Skin epidermis (tissue), 12 donors: ENCODE data around the gene PYGB.

Source experiments
- H3K27ac ChIP-seq, 21 experiments: fragments of 200-600 bp; sonication (generic) in 11 of 21; one replicate each; pipeline ENCODE4 v1.5.0; 2020; ENCODE audit warnings: mild to moderate bottlenecking in 3 of 21, inconsistent platforms in 2 of 21, moderate library complexity in 2 of 21
- H3K4me3 ChIP-seq, 7 experiments: fragments of 200-600 bp; sonication (generic) in 2 of 7; one replicate each; pipeline ENCODE4 v1.5.0; 2020; ENCODE audit warnings: inconsistent platforms in 2 of 7, mild to moderate bottlenecking in 2 of 7, moderate library complexity in 1 of 7

Gene PYGB

DNA sequence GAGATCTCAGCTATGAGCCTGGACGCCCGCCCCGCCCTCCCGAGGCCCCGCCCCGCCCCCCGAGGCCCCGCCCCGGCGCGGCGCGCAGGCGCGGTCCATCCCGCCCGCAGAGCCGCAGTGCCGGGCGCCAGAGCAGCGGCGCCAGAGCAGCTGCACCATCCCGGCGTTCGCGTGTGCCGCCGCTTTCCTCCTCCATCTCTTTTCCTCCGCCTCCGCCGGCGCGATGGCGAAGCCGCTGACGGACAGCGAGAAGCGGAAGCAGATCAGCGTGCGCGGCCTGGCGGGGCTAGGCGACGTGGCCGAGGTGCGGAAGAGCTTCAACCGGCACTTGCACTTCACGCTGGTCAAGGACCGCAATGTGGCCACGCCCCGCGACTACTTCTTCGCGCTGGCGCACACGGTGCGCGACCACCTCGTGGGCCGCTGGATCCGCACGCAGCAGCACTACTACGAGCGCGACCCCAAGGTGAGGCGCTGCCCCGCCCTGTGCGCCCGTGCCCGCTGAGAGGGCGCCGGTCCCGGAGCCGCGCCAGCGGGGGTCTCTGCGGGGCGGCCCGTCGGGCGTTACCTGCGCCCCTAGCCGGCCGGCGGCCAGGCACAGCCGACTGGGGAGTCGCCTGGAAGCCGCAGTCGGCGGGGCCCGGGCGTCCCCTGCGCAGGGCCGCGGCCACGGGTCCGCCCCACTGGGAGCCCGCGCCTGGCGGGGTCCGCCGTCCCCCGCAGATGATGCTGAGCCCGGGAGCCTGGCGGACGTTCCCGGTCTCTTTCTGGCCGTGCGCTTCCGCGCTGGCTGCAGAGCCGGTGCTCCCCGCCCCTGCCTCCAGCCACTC, at the start of gene PYGB:
Gene PYGB (plus strand): TSS at position 130 of the 830 bp plus-strand sequence. CDS start 94 bp downstream, at position 224.
- H3K27ac ChIP-seq, result peak within 1 kb of the TSS; percentile 72 to 94 (median 86)
- H3K4me3 ChIP-seq, result peak within 1 kb of the TSS; percentile 64 to 96 (median 93)

DNA sequence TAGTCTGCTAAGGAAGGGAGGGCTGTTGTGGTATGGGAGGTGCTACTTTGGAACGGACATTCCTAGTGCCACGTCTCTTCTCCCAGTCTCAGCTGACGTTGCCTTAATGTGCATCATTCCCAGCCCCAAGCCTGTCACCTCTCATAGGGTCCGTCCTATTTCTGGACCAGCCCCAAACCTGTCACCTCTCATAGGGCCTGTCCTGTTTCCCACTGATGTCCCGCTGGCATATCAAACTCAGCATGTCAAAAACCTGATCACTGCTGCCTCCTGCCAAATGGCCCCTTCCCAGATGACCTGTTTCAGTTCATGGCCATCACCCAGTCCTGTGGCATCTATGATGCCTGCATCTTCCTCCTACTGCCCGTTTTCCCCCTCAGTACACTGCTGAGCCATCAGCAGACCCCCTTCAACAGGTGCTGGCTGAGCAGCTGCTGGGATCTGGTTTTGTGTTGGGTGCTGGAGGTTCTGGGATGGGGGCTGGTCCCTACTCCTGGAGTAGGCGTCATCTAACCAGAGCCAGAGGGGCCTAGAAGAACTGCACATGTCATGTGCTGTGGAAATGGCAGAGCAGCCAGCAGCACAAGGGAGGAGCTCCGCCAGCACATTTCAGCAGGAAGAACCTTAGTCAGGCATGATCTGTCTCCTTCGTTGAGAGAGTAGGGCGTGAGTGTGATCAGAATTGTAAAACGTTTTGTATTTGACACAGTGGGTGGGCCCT, 49.1 kb upstream of the PYGB start:
- H3K4me3 ChIP-seq, result no peak overlapping the region
- peak overlapping the region in 2 of 21 experiments; percentile 4 to 9 for H3K27ac ChIP-seq

DNA sequence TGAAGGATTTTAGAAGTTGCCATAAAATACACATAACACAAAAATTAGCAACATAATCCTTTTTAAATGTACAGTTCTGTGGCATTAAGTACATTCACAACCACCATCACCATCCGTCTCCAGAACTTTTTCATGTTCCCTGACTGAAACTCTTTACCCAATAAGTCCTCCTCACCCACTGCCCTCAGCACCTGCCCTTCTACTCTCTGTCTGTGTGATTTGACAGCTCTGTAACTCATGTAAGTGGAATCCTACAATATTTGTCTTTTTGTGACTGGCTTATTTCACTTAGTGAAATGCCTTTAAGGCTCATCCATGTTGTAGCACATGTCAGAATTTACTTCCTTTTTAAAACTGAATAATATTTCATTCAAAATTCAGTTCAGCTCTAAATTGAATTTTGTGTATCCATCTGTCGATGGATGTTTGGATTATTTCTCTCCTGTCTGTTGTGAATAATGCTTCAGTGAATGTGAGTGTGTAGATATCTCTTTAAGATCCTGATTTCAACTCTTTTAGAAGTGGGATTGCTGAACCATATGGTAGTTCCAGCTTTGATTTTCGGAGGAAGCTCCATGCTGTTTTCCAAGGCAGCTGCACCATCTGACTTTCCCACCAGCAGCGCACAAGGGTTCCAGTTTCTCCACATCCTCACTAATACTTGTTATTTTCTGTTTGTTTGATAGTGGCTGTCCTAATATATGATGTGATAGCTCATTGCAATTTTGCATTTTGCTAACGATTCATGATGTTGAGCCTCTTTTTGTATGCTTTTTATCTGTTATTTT, 48.2 kb upstream of the PYGB start:
- Histone ChIP-seq H3K27ac (peak overlapping the region in 2 of 21 experiments; percentile 4 to 9), H3K4me3 (no peak overlapping the region)

DNA sequence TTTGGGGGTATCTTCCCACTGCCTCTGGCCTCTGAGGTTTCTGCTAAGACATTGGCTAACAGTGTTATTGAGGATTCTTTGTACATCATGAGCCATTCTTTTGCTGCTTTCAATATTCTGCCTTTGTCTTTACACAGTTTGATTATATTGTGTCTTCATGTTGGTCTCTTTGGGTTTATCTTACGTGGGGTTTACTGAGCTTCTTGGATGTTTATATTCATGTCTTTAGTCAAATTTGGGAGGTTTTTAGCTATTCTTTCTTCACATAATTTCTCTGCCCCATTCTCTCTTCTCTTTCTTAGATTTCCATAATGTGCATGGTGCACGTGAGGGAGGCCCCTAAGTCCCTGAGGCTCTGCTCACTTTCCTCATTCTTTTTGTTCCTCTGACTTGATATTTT, 44.8 kb upstream of the PYGB start:
- Histone ChIP-seq H3K4me3 (no peak overlapping the region), H3K27ac (peak overlapping the region in 1 of 21 experiments; percentile 3)

DNA sequence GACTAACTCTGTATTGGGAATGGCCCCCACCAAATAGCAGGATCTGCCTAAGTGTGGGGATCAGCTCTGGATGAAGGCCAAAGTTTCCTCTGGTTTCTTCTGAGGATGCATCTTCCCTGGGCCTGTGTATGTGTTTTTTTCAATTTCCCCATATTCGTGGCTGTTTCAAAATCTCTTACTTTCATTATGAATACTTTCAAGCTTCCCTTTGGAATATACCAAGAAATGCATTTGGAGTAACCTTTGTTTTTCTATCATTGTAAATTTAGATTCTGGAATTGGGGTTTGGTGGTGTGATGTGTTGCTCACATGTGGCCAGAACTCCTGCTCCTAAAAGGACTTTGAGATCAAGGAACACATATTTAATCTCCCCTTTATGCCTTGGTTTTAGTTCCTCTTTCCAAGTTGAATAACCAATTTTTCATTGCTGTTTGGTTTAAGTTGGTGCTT, 44.0 kb upstream of the PYGB start:
- no peak overlapping the region for H3K4me3 ChIP-seq
- H3K27ac ChIP-seq, result peak overlapping the region in 2 of 21 experiments; percentile 54 to 63

DNA sequence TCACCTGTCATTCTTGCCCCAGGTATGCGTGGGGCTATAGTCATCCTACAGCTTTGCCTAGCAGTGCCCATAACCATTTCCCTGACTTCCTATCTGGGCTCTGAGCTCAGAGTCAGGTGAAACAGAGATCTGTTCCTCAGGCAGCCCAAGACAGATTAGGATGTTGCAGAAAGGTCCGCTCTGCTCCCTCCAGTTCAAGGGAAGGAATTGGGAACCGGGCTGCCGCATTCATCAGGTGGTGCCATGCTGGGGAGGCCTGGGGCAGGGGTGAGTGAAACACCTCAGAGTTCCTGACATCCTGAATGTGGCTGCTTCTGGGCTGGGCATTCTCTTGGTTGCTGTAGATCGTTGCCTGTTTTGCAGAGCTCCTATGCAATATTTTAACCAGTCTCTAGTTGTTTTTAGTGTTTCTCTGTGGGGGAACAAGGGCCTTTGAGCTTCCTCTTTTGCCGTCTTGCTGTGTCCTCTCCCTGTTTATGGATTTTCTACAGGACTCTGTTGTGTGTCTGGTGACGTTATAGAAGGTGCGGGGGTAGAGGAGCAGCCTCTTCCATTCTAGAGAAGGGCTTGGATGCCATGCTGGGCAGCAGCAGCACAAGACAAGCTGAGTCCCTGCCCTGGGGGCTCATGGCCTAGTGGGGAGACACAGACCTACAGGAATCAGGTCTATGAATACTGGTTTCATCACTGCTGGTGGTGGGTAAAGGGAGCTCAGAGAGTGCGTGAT, 43.2 kb upstream of the PYGB start:
- peak overlapping the region in 11 of 21 experiments; percentile 12 to 79 (median 43) for H3K27ac ChIP-seq
- H3K4me3 ChIP-seq, result no peak overlapping the region

DNA sequence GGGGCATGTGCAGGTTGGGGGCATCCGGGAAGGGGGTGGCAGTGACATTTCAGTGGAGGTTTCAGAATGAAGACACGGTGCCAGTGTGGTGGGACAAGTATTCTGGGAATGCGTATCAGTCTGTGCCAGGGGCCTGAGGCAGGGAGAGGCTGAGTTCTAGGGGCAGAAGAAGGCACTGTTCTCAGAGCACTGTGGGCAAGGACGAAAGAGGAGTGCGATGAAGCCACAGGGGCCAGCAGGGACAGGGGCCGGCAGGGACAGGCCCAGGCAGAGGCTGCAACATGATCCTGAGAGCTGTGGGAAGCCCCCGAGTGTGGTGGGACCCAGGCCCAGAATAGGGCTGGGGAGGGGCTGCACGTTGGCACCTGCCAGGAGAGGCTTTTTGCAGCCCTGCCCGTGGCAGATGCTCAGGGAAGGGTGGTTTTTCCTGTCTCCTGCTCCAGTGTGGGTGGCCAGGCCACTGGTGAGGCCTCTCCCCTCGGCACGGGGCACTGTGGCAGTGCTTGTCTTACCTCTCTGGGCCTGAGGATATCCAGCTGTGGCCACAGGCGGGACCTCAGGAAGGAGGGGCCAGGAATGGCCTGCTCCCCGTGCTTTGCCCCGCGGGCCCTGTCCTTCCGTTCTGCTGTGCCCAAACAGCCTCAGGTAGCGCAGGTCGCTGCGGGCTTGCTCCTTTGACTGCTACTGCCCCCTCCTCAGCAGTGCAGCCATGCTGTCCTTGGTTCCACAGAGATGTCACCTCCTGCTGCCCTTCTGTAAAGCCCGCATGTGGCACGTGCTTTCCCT, 42.4 kb upstream of the PYGB start:
- Histone ChIP-seq H3K4me3 (no peak overlapping the region), H3K27ac (peak overlapping the region in 9 of 21 experiments; percentile 13 to 79 (median 40))

DNA sequence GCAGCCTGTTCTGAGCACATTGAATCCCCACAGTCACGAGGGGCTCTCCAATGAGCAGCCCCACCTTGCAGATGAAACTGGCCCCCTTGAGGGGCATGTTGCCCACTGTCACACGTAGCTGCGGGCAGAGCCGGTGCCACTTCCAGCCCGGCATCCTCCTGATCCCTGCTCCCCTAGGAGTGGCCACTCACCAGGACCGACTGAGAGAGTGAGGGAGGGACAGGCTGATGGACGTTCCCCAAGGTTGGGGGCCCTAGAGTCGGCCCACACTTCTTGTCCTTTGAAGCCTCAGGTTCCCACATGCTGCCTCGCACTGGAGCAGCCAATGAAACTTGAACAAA, 41.9 kb upstream of the PYGB start:
- peak overlapping the region in 3 of 21 experiments; percentile 17 to 79 (median 40) for H3K27ac ChIP-seq
- no peak overlapping the region for H3K4me3 ChIP-seq

DNA sequence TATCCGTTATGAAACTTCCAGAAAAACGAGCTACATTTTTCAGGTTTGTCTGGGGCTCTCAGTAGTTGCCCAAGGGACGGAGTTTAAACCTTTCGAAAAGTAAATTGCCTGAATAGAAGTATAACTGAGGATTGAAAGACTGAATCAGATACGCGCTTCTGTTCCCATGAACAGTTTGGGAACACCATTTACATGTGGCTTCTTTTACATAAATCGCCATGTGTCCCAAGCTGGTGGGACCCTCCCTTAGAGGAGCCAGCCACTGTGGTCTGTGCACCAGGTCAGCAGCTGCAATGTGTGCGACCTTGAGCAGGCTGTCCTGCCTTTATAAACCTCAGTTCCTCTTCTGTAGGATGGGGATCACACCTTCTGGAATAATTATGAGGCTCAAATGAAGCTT, 41.3 kb upstream of the PYGB start:
- Histone ChIP-seq H3K27ac (peak overlapping the region in 1 of 21 experiments; percentile 59), H3K4me3 (no peak overlapping the region)

DNA sequence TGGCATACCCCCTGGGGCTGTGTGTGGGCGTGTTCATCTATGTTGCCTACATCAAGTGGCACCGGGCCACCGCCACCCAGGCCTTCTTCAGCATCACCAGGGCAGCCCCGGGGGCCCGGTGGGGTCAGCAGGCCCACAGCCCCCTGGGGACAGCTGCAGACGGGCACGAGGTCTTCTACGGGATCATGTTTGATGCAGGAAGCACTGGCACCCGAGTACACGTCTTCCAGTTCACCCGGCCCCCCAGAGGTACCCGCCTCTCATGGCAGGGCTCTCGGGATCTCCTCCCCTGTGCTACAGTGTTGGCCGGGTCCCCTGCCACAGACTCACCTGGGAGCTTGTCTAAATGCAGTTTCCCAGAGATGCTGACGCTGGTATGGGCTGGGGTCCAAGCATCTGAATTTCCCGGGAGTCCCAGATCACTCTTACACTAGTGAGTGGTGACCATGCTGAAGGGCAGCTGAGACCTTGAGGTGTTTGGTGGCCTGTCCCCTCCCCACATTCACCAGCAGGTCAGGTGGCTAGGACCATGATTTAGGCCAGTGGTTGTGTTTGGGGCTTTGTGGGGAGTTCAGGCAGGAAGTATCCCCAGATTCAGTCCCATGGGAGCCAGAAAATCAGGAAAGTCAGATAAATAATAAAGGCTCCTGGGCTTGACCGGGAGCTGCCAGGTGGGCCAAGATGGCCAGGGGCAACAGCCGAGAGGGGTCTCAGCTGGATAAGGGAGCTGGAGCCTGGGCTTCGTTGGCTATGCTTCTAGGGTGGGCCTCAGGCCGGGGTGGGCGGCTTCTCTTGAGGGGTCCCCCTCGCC, 40.5 kb upstream of the PYGB start:
- Histone ChIP-seq H3K4me3 (no peak overlapping the region), H3K27ac (peak overlapping the region in 1 of 21 experiments; percentile 59)

DNA sequence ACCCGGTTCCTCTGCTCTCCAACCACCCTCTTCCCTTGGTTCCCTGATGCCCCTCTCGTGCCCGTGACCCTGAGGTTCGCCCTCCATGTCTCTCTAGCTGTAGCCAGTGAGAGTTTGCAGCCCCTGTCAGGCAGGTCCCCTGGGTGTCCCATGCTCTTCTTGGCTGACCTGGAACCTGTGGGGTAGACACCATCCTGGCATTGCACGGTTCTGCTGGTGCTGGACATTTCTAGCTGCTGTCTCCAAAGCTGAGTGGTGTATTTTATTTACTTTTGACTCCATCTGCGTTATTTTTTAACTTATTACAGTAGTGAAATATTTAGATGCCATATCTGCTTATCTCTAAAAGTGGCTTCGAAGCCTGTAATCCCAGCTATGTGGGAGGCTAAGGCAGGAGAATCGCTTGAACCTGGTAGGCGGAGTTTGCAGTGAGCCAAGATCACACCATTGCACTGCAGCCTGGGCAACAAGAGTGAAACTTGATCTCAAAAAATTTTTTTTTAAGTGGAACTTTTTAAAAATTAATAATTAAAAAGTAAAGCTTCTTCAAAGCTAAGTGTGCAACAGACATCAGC, 39.8 kb upstream of the PYGB start:
- peak overlapping the region in 1 of 21 experiments; percentile 59 for H3K27ac ChIP-seq
- H3K4me3 ChIP-seq, result no peak overlapping the region

DNA sequence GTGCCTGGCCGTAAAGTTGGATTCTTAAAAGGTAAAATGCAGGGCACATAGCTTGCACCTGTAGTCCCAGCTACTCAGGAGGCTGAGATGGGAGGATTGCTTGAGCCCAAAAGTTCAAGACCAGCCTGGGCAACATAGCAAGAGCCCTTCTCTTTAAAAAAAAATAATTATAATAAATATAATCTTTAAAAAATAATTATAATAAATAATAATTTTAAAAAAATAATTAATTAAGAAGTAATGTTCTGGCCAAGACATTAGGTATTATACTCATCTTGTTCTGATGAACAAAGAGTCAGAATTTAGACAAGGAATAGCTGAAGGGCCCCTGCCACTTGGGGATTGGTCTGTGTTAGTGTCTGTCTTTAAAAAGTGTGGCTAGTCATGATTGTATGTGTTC, 38.5 kb upstream of the PYGB start:
- H3K4me3 ChIP-seq, result no peak overlapping the region
- H3K27ac ChIP-seq, result no peak overlapping the region

DNA sequence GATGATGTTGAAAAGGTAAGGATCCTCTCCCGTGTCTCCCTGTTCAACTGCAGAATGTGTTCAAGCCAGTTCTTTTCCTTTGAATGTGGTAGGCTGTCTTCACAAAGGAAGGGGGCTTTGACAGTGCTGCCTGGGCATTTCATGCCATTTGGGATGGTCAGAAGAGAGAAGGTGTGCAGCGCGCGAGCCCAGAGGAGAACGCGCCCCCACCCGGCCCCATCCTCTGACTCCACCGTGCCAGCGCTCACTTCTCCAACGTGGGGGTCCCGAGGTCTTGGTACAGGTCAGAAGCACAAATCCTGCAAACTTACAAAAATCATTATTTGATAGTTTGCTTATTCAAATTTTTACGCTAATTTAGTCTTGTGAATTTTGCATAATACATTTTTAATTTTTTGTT, 38.0 kb upstream of the PYGB start:
- Histone ChIP-seq H3K4me3 (no peak overlapping the region), H3K27ac (no peak overlapping the region)

DNA sequence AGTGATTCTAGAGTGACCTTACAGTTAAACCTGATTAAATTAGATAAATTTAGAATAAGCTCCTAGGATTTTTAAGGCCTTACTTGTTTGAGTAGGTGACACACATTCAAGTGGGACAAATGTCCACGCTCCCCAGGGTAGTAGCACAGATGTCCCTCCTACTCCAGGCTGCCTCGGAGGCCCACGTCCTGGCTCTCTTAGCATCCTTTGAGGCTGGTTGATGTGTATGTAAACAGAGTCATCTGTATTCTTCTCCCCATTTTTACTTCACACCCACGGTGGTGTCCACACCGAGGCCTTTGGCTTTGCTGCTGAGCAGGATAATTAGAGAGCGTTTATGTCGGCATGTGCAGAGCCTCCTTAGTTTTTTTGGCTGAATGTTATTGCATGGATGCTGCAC, 36.6 kb upstream of the PYGB start:
- no peak overlapping the region for H3K4me3 ChIP-seq
- no peak overlapping the region for H3K27ac ChIP-seq

DNA sequence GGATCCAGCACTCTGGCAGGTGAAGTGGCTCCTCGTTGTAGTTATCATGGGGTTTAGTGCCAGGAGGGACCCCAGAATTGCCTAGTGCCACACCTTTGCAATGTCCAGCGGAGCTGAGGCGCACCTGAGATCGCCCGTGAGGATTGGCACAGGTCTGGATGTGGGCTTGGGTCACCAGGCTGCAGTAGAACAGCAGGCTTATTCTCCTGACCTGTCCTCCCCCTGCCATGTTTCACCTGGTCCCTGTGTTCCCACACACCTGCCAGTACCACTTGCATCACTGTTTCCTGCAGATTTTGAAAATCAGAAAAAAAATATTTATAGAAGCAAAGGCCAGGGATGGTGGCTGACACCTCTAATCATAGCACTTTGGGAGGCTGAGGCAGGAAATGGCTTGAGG, 35.6 kb upstream of the PYGB start:
- H3K4me3 ChIP-seq, result no peak overlapping the region

DNA sequence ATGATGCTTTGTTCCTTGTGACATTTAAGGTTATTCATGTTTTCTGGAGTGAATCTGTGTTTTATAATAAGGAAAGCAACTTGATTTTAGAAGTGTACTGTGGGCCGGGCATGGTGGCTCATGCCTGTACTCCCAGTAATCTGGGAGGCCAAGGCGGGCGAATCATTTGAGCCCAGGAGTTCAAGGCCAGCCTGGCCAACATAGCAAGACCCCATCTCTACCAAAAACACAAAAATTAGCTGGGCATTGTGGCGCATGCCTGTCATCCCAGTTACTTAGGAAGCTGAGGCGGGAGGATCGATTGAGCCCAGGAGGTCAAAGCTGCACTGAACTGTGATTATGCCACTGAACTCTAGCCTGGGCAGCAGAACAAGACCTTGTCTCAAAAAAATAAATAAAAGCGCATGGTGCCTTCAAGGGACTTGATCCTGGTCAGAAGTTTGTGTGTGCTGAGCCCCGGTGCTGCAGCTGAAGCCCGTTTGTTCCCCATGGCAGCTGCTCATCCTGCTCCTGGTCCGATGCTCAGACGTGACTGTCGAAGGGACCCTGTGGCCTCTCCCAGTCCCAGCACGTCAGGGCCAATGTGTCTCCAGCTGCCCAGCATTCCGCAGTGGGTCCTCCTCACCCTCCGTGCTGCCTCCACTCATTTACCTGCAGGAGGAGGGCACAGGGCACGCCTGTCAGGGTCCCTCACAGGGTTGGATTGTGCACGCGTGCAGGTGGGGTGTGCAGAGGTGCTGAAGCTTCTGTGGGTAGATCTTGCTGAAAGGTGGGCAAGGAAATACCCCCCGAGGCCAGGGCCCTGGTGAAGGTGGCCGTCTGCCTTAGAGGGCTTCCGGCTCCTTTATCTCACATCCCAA, 34.1 kb upstream of the PYGB start:
- no peak overlapping the region for H3K4me3 ChIP-seq
- H3K27ac ChIP-seq, result no peak overlapping the region

More for the DNA sequence above, 35.6 kb upstream of the PYGB start:
- no peak overlapping the region for H3K27ac ChIP-seq

DNA sequence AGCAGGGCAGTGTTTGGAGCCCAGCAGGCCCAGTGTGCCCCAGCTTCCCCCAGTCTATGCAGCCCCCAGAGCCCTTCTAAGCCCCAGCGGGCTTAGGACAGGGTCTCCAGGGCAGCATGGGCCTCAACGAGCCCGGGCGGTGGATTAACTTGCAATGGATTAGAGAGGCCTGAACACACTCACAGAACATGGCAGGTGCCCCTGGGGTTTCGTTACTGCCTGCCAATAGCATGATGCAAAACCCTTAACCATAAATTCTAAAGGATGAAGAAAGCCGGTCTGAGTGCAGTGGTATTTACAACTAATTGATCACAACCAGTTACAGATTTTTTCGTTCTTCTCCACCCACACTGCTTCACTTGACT, 33.5 kb upstream of the PYGB start:
- no peak overlapping the region for H3K4me3 ChIP-seq
- no peak overlapping the region for H3K27ac ChIP-seq
